GM19099 (cell line): Measurements from ENCODE around the gene ZNF281.

Experiments
- POLR2A ChIP-seq: IDR thresholded peaks from 3 replicates; pipeline ENCODE4 v1.6.1; 2011; ENCODE audit warnings: low read depth; ENCODE audit not compliant: insufficient read length; ENCODE audit errors: extremely low read depth

ZNF281 gene

DNA sequence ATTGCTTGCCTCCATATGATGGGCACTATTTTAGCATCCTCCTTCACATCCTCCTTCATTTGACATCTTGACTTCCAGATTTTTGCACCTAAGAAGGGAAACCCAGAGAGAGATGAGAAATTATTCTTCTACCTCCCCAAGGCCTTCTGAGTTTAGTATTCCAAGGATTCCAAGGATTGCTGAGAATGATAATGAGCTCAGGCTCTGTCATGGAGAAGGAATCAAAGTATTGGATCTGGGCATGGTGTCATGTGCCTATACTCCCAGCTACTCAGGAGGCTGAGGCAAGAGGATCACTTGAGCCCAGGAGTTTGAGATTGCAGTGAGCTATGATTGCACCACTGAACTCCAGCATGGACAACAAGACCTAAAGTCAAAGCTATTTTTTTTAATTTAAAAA, 26.6 kb upstream of the ZNF281 start:
- TF ChIP-seq POLR2A = no peak

- no peak for TF ChIP-seq POLR2A
These were observed 25.5 kb upstream of the ZNF281 start for GRCh38 chr1:200435200-200435780.

DNA sequence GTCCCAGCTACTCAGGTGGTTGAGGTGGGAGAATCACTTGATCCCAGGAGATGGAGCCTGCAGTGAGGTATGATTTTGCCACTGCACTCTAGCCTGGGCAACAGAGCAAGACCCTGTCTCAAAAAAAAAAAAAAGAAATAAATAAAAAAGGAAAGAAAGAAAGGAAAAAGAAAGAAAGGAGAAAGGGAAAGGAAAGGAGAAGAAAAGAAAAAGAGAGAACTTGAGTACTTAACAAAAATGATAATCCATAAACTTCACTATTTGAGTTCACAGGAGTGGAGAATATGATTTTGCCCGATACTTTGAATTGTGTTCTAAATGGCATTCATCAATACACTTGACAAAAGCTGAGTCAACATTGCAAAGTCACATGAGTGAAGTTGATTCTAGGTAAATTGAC, 23.8 kb upstream of the ZNF281 start:
- no peak for TF ChIP-seq POLR2A

DNA sequence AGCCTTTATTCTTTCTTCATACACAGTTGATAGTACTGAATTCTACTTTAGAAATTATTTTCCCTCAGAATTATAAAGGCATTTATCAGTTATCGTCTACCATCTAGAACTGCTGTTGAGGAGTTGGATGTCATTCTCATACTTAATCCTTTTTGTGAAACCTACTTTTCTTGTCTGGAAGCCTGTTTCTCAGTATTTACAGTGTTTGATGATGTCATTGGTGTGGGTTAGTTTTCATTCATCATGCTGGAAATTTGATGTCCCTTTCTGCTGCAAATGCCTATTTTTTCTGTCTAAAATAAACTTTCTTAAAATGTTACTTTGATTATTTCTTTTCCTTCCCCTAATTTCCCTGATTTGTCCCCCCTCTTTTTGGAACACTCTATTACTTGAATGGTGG, 22.8 kb upstream of the ZNF281 start:
- TF ChIP-seq POLR2A = no peak

- no peak for TF ChIP-seq POLR2A
These were observed 19.4 kb upstream of the ZNF281 start for GRCh38 chr1:200429221-200429751.

GRCh38 chr1:200428482-200429205, 18.8 kb upstream of the ZNF281 start:
- TF ChIP-seq POLR2A = no peak

GRCh38 chr1:200427744-200428143, 17.9 kb upstream of the ZNF281 start:
- no peak for TF ChIP-seq POLR2A

DNA sequence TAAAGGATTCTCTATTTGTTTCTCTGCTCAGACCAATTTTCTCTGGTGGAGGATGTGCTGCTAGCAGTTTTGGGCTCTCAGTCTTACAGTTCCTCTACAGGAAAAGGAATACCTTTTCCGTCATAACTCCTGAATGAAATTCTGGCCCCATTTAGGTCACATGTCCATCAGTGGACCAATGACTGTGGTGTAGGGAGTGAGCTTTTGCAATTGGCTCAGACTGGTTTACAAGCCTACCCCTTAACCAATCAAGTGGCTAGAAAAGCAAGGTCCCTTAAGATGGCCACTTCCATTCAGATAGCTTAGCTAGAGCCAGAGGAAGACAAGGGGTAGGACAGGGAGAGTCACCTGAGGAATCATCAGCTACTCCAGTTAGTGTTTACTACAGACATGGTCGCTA, 16.4 kb upstream of the ZNF281 start:
- TF ChIP-seq POLR2A = no peak

GRCh38 chr1:200423235-200423634, 13.4 kb upstream of the ZNF281 start:
- no peak for TF ChIP-seq POLR2A

- TF ChIP-seq POLR2A = no peak
These were observed 12.4 kb upstream of the ZNF281 start for GRCh38 chr1:200422211-200422610.

GRCh38 chr1:200415789-200416593, 6.2 kb upstream of the ZNF281 start:
- TF ChIP-seq POLR2A = no peak

DNA sequence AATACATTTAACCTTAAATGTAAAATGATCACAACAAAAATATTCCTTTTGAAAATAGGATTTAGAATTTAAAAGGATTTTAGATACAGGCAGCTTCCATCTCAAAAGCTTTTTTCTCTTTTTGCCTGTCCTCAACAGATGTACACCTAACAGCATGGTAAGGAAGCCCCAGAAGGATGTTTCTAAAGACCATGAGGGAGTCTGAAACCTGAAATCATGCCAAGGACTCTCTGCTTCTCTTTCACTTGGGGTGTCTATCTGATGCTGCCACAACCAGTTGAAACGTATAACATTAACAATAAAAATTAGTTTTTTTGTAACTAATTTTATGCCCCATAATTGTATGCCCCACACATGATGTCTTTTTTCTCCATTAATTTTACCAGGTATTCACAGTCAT, 5.4 kb upstream of the ZNF281 start:
- no peak for TF ChIP-seq POLR2A

DNA sequence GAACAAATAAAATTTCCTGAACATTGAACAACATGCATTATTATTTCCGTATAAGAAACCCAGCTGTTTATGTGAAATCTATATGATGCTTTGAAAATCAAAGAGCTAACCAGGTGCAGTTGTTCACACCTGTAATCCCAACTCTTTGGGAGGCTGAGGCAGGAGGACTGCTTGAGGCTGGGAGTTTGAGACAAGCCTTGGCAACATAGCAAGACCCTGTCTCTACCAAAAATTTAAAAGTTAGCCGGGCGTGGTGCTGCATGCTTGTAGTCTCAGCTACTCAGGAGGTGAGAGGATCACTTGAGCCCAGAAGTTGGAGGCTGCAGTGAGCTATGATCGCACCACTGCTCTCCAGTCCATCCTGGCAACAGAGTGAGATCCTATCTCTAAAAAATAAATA, 4.8 kb upstream of the ZNF281 start:
- TF ChIP-seq POLR2A = no peak

DNA sequence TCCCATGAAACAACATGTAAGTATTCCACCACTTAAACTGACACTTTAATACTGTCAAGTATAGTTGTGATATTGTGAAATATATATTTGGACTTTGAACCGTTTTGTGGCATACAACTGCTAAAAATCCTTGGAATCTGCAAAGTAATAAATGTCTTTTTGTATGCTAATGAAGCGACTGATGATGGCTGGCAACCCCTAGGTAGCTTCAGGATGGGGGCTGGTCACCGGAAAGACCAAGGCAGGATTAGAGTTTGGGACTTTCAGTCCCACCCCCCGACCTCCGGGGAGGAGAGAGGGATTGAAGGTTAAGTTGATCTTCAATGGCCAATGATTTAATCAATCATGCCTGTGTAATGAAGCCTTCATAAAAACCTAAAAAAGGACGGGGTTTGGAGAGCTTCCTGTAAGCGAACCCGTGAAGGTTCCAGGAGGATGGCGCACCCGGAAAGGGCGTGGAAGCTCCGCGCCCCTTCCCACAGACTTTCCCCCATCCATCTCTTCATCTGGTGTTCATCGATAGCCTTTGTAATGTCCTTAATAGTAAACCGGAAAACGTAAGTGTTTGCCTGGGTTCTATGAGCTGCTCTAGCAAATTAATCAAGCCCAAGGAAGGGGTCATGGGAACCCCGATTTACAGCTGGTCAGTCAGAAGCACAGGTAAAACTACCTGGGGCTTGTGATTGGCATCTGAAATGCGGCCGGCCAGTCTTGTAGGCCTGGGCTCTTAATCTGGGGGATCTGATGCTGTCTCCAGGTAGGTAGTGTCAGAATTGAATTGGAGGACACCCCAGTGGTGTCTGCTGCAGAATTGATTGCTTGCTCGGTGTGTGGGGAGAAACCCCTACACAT, 1.8 kb upstream of the ZNF281 start:
- no peak for TF ChIP-seq POLR2A

DNA sequence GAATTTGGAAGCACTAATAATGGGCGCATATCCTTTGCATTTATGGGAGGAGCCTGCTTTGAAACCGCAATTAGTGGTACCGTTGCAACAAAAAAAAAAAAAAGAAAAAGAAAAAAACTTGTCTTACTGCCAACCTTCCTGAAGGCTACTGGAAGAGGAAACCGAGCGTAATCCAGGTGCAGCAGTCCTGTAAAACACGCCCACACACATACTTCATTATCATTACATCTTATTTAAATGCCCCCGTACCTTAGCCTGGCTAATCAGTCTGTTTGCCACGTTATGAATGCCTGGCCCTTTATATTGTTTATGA, 686 bp upstream of the ZNF281 start:
- TF ChIP-seq POLR2A = no peak
